ENCODE measurements around the gene ANKRD44.
"Not testable (repeated sequence)": the region's sequence is repeated elsewhere in the genome, so short reads cannot be mapped to it uniquely, and the experiment has no call there.

ANKRD44 gene

DNA sequence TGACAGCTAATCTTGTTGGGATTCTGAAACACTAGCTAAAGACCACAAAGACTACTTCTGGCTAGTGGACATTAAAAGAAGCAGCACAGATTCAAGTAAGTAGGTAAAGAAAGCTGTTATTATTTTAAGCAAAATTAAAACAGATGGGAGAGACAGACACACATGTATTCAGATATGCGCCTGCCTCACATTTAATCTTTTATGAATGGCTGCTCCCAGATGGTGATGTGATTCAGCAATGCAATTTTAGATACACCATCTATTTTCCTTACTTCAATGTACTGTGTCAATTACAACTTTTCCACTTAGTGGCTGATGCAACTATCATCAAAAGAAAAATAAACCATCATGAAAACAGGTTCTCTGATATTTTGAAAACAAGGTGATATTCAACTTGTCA is 251.1 kb downstream of the ANKRD44 start:
- in situ Hi-C loops (cut with MboI; ENCODE audit: low sequenced_read_pairs), result no loop called here

DNA sequence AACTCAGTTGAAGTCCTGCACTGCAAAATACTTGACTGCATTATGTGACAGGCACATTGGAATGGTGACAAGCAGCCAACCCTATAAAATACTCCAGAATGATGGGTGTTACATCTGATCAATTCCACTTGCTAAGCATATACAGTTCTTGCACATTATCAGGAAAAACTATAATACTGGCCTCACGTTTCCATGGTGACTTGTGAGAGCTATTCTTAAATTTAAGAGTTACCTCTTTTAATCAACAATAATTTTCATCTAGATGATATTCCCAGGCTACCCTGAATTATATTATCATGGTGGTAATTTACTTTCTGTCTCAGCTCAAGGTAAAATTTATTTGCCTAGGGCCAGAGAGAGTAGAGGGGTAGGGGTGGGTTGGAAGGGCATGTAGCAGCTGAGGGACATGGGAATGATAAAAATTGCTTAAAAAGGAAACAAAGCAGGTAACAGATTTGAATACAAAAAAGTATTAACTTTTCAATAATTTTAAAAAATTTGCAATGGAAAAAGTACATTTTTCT is 251.7 kb downstream of the ANKRD44 start:
- in situ Hi-C loops (cut with MboI; ENCODE audit: low sequenced_read_pairs), result no loop called here

DNA sequence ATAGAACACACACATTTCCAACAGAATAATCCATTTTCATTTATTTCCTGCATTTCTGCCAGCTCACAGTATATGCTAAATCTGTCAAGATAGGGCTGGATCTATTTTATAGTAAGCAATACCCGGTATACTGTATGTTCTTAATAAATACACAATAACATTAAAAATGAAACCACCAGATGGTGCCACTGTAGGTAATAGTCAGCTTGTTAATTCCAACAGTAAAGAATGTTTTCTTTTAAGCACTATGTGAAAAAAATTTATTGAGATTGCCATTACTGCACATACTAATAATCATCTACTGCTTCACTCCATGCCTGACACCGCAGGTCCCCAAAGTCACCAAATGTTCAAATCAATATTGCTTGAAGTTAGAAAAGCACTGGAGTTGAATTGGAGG is 252.6 kb downstream of the ANKRD44 start:
- in situ Hi-C loops (cut with MboI; ENCODE audit: low sequenced_read_pairs), result no loop called here

DNA sequence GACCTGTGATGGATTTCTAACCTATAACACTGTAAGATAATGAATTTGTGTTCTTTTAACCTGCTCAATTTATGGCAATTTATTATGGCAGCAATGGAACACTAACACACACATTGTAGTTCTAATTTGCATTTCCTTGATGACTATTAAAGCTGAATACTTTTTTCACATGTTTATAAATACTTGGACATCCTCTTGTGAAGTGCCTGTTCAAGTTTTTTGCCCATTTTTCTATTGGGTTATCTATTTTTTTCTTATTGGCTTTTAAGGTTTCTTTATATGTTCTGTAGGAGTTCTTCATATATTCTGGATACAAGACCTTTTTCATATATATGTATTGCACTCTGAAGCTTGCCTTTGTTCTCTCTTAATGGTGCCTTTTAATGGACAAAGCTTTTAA is 255.5 kb downstream of the ANKRD44 start:
- in situ Hi-C loops (cut with MboI; ENCODE audit: low sequenced_read_pairs), result no loop called here

DNA sequence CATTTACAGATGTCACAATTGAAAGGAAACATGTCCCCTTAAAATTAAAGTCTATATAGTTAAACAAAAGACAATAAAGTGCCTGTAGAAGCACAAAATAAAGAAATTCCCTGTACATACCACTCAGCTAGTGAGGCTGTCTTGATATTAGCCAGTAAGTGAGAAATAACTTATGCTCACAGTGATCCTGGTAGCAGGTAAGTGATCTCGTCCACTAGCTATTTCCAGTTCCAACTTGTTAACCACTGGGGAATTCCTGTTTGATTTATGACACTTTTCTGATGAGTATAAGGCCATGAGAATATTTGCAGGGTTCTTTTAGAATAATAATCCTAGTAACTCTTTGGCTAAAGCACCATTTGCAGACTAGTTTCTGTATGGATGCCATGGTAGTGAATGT is 256.1 kb downstream of the ANKRD44 start:
- in situ Hi-C loops (cut with MboI; ENCODE audit: low sequenced_read_pairs), result no loop called here

DNA sequence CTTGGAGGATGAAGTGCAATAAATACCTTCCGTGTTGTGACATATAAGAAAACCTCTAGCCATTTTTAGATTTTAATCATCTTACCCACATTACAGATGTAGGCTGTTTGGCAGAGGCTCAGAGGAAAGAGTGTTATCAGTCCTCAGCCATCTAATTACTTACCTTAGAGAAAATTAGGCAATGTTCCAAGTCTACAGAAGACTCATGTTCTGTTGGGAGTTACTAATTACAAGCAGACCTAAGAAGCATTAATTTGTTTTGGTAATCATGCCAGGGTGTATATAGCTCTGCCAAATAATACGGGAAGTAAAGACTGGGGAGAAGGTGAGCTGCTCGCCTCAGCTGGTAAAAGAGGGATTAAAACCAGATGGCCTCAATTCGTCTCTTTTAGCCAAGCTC is 258.2 kb downstream of the ANKRD44 start:
- in situ Hi-C loops (cut with MboI; ENCODE audit: low sequenced_read_pairs), result no loop called here

DNA sequence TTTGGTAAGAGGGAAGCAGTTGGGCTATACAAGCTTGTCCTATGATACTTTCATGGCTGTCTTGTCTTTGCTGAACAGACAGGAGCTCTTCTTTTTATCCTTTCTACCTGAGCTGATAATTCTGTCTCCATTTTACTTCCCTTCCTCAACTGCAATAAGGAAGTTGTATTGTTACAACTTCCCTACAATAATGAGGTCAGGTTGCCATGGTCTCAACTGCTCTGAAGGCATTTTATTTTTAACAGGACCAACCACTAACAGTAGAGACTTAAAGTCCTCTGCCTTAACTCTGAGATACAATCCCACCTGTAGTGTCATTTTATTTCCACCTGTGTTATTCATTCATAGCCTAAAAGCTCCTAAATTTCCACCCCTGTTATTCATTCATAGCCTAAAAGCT is 265.5 kb downstream of the ANKRD44 start:
- in situ Hi-C loops (cut with MboI; ENCODE audit: low sequenced_read_pairs), result no loop called here

DNA sequence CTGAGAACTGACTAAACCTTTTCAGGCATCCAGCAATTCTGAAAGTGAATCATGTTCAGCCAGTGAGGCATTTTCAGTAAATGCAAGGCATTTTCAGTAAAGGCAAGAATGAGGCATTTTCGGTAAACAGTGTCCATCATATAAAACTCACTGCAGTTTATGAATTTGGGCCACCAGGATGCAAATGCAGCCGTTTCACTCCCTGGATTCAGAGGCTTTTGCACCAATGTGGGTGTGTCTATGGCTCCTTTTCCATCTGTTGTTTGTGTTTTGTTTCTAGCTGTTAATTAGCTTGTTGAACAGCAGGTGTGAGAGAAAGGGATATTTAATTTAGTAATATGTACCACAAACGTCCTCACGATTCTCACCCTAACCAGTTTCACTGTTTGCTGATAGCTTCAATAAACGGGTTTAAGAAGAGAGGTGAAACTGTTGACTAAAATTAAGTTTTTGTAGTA is 267.8 kb downstream of the ANKRD44 start:
- in situ Hi-C loops (cut with MboI; ENCODE audit: low sequenced_read_pairs), result no loop called here

DNA sequence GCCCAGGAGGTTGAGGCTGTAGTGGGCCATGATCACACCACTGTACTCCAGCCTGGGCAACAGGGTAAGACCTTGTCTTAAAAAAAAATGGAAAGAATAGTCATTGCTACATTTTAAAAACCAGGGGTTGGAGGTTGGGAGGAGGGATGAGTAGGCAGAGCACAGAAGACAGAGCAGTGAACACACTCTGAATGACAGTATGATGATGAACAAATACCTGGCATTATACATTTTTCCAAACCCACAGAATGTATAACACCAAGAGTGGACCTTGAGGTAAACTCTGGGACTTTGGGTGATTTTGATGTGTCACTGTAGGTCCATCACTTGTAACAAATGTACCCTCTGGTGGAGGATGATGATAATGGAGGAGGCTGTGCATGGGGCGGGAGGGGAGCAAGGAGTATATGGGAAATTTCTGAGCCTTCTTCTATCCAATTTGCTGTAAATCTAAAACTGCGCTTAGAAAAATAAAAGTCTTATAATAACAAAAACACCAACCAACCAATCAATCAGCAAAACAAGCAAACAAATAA is 272.6 kb downstream of the ANKRD44 start:
- in situ Hi-C loops (cut with MboI; ENCODE audit: low sequenced_read_pairs), result no loop called here

DNA sequence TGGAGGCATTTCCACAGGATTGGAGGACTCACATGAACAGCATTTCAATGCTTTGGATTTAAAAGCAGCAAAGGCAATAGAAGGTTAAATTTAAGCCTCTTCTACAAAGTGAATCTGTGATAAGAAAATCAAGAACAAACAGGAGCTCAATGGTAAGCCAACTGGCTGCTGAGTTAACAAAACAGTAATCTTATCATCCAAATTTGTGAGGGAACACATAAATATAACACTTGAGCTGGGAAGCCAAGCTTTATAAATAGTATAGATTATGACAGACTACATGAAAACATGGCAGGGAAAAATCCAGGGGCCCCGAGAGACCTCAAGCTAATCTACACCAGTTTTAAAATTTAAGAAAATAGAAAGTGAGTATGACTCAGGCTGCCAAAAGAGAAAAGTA is 275.6 kb downstream of the ANKRD44 start:
- in situ Hi-C loops (cut with MboI; ENCODE audit: low sequenced_read_pairs), result no loop called here

DNA sequence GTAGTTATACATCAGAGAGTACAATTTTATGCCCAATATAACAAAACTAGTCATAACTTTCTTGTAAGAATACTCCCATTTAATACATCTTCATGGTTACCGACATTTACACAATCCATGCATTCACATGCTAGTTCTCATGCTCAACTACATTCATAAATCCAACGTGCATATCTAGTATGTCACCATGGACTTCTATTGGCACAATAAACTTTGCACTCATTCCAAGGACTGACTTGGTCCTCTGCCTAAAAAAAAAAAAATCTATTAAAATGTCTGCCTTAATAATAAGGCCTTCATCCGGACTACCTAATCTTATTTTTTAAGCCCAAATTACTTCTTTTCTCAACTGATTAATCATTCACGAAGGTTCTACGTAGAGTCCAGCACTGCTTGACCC is 276.3 kb downstream of the ANKRD44 start:
- in situ Hi-C loops (cut with MboI; ENCODE audit: low sequenced_read_pairs), result no loop called here

DNA sequence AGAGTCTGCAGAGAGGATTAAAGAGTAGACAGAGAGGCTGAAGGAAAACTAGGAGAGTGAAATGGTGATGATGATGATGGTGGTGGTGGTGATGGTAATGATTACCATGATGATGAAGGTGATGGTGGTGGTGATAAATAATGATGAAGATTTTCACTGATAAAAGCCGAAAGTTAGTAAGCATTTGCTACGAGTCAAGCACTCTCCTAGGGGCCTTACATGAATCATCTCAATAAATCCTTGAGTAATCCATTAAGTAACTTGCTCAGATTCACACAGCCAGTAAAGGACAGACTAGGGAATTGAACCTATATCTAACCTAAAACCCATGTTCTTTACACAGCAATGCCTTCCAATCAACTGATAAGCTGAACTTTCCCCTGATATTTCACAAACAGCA is 277.4 kb downstream of the ANKRD44 start:
- in situ Hi-C loops (cut with MboI; ENCODE audit: low sequenced_read_pairs), result no loop called here

DNA sequence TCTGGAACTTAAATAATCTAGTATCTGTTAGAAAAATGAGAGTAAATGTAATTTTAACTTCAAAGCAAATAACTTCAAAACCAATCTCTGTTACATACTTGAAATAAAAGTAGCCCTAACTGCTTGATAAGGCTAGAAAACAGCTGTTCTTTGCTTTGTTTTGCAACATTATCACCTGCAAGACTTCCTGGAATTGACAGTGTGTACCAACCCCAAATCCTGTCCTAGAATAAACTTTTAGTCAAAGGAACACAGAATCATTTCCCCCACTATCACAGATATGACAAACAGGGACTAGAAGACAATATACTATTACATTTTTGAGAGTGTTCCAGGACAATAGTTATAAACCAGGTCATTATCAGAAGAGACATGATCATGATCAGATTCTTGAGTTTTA is 278.8 kb downstream of the ANKRD44 start:
- in situ Hi-C loops (cut with MboI; ENCODE audit: low sequenced_read_pairs), result no loop called here

DNA sequence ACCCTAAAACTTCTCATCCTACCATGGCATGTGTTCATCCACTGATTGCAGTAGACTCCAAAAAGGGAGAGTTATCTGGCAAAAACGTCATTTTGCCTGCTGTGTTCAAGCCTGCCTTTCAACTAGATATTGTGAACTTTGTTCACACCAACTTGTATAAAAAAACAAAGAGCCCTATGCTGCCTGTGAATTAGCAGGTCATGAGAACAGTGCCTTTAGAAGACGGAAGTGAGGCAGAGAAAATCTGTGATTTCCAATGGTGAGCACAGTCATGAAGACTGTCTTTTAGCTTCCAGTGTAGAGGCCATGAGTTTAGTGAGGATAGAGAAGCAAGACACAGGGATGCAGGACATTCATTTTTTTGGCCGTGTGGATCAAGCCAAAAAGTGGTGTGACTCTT is 280.5 kb downstream of the ANKRD44 start:
- in situ Hi-C loops (cut with MboI; ENCODE audit: low sequenced_read_pairs), result no loop called here

DNA sequence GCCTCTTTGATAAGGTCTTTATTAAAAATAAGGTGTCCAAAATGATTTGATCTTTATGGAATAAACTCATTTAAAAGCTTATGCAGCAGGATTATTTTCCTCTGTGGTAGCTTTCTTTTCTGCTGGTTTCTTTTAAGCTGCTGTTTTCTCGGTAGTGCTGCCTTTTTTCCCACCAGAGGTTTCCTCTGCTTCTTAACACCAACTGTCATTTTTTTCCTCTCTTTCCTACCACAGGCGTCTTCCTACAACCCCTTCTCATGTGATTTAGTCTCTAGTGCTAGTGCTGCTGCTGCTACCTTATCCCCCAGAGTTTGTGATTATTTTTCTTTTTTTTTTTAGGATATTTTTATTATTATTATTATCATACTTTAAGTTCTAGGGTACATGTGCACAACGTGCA is 281.9 kb downstream of the ANKRD44 start:
- in situ Hi-C loops (cut with MboI; ENCODE audit: low sequenced_read_pairs), result no loop called here

DNA sequence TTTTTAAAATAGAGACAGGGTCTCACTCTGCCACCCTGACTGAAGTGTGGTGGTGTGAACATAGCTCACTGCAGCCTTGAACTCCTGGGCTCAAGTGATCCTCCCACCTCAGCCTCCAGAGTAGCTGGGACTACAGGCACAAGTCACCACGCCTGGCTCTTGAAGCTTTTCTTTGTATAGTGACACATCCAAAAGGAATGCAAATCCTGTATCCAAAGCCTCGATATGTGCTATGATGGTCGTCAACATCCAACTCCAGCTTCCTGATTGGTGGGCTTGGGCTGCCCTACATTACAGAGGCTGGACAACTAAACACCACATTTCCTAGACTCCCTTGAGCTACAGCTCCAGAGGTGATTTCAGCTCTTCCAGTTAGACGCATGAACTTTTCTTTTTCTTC is 282.4 kb downstream of the ANKRD44 start:
- in situ Hi-C loops (cut with MboI; ENCODE audit: low sequenced_read_pairs), result no loop called here

DNA sequence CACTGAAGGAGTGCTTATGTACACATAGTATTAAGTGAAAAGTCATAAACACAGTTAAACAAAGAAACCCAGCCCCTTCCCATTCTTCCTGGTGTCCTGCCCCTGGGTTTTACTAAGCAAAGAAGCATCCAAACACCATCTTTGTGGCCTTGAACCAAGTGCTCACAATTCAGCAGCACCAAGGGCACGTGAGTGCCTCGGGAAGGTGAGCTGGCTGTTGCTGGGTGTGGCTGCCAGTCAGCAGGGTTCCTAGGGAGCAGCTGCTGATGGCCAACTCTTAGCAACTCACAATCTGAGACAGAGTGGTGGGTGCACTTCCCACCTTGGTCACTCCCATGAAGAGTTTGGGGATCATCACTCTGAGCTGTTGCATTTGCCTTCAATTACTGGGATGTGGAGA is 286.4 kb downstream of the ANKRD44 start:
- in situ Hi-C loops (cut with MboI; ENCODE audit: low sequenced_read_pairs), result no loop called here

DNA sequence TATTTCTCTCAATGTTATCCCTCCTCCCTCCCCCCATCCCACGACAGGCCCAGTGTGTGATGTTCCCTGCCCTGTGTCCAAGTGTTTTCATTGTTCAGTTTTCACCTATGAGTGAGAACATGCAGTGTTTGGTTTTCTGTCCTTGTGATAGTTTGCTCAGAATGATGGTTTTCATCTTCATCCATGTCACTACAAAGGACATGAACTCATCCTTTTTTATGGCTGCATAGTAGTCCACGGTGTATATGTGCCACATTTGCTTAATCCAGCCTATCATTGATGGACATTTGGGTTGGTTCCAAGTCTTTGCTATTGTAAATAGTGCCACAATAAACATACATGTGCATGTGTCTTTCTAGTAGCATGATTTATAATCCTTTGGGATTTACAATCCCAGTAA is 289.7 kb downstream of the ANKRD44 start:
- in situ Hi-C loops (cut with MboI; ENCODE audit: low sequenced_read_pairs), result not testable (repeated sequence)

DNA sequence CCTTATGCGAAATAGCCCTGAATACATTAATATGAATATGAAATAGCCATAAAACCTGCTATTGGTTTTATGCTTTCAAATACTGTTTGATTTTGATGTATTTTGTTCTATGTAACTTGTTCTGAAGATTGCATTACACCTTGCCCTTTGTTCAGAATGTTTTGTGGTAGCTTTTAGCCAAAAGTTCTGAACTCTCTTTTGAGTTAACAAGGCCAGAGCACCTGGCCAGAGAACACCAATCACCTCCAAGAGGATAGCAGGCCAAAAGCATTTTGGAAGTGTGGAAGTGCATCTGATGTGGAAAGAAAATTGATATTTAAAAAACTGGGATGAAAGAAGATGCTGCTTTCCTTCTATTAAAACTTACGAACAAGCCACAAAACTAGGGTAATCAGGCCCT is 297.5 kb downstream of the ANKRD44 start:
- in situ Hi-C loops (cut with MboI; ENCODE audit: low sequenced_read_pairs), result no loop called here

DNA sequence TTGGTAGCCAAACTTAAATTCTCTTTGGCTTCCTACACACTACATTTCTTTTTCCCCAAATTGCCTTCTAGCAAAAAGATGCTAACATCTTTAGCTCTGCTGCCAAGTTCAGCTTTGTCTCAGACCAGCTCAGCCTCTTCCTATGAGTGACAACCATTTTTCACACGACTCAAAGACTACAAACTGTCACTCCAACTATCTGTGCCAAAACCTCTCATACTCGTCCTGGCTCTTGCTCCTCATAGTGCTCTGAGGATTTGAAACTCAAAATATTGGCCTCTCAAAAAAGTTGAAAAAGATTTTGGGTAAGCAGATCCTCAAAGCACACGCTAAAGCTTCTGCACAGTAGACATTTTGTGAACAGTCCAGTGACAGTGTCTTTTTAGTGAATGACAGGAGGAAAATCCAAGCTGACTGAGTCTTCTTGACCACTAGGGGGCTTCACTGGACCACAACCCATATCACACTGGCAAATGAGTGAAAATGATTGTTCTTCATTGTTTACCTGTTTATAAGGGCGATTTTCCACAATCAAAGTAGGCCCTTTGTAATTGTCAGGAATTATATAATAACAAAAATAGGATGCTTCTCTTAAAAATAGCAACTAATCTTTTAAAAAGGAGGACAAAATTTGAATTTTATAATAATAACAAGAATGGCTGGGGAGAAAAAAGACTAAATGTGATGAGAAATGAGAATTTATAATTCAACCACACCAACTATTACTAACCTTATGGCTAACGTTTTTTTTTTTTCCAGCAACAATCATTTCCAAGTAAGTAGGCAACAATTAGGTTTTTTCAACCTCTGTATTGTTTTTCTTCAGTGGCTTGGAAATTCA is 298.6 kb downstream of the ANKRD44 start:
- in situ Hi-C loops (cut with MboI; ENCODE audit: low sequenced_read_pairs), result no loop called here

DNA sequence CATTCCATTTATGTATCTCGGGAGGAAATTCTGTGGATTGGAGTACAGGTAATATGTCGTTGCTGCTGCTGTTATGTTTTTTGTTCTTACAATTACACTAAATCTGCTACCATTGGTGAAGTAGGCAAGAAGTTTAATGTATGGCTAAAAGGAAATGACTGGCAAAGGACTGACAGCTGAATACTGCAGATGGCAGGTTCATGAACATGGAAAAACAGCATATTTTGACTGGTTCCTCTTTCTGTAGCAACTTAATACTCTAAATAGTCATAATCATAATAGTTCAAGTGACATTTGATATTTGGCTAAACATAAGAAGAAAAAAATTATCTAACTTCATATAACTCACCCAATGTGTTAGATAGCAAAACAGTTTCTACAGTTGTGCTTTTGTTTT is 299.6 kb downstream of the ANKRD44 start:
- in situ Hi-C loops (cut with MboI; ENCODE audit: low sequenced_read_pairs), result no loop called here

DNA sequence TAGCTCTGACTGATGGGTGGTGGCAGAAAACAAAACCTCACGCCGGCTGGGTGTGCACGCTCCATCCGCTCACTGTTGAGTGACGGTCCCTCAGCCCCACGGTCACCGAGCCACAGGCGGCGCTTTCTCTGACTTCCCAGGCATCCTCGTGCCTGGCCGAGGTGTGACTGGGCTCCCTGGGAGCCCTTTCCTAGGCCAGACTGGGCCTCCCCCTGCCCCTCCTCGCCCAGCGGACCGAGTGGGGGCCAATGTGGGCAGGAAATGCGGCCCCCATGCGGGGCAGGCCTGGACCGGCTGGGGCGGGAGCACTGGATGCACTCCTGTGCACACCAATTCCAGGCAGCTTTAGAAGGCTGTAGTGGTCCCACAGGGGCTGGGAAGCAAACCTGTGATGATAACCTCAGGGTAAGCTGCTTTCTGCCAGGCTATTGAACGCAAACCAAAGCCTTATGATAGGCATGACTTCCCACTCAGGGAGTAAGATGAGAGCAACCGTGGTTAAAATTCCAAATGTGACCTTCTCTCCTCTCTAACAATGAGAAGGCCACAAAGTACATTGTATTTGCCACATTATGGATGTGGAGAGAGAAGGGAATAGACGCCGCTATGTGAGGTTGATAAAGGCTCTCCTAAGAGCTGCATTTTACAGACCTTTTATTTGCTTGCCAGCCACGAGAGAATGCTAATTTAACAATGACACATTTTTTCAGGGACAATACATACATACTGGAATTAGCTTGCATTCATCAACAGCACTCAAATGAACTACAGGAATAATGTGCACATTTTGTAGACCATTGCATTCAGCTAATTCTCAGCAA is 300.2 kb downstream of the ANKRD44 start:
- in situ Hi-C loops (cut with MboI; ENCODE audit: low sequenced_read_pairs), result no loop called here
